Nephron (organoid): ENCODE measurements around the gene PCCB.
"Not testable (repeated sequence)": the region's sequence is repeated elsewhere in the genome, so short reads cannot be mapped to it uniquely, and the experiment has no call there.

Experiments
- H3K27ac Mint-ChIP-seq, 3 experiments: 2 replicates each; pipeline ENCODE4 v1.8.0; 2020; ENCODE audit warnings: mixed read lengths in 3 of 3, mild to moderate bottlenecking in 2 of 3, moderate library complexity in 1 of 3
- H3K27me3 Mint-ChIP-seq: 2 replicates; pipeline ENCODE4 v1.8.0; 2021; ENCODE audit warnings: low read depth, mild to moderate bottlenecking, moderate library complexity, mixed read lengths
- H3K36me3 Mint-ChIP-seq: 2 replicates; pipeline ENCODE4 v1.8.0; 2020; ENCODE audit warnings: low read depth, mixed read lengths
- H3K4me1 Mint-ChIP-seq: 2 replicates; pipeline ENCODE4 v1.8.0; 2020; ENCODE audit warnings: mixed read lengths
- H3K4me3 Mint-ChIP-seq, 3 experiments: 2 replicates each; pipeline ENCODE4 v1.8.0; 2020; ENCODE audit warnings: mild to moderate bottlenecking in 3 of 3, mixed read lengths in 3 of 3, moderate library complexity in 2 of 3
- H3K9me3 Mint-ChIP-seq: 2 replicates; pipeline ENCODE4 v1.8.0; 2020; ENCODE audit warnings: mixed read lengths
- CTCF ChIP-seq, 3 experiments: fragments of 200-600 bp; sonication (generic); IDR thresholded peaks; one replicate each; pipeline ENCODE4 v1.5.0; 2021; ENCODE audit warnings: antibody characterized with exemption in 3 of 3; ENCODE audit not compliant: unreplicated experiment in 3 of 3

The PCCB gene

DNA sequence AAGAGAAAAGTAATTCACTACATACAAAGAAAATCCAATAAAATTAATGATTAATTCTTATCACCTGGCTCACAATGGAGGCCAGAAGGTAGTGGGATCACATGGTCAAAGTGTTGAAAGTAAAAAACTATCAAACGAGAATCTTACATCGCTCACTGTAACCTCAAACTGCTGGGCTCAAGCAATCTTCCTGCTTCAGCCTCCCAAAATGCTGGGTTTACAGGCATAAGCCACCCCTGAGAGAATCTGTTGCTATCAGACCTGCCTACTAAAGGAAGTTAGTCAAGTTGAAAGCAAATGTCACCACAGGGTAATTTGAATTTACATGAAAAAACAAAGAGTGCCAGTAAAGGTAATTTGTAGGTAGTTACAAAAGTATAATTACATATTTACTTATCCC, 103.3 kb downstream of the PCCB start:
- Mint-ChIP-seq H3K27ac (no peak overlapping the region), H3K27me3 (no peaks in the 10 kb centered on the region), H3K9me3 (peaks cover 12% of the 10 kb centered on the region)

GRCh38 chr3:136366289-136366688, 116.1 kb downstream of the PCCB start:
- TF ChIP-seq CTCF (IDR thresholded peaks at IDR 0.05; ENCODE audit: unreplicated experiment in 3 of 3), result no peak
- H3K36me3 Mint-ChIP-seq, result peaks cover 41% of the 10 kb centered on the region
- H3K4me3 Mint-ChIP-seq, result no peak overlapping the region
- peaks cover 12% of the 10 kb centered on the region for H3K4me1 Mint-ChIP-seq
- H3K27ac Mint-ChIP-seq, result peak overlapping the region in 1 of 3 experiments; percentile 19
- no peaks in the 10 kb centered on the region for H3K27me3 Mint-ChIP-seq
- peaks cover 2% of the 10 kb centered on the region for H3K9me3 Mint-ChIP-seq

More for the DNA sequence above, 103.3 kb downstream of the PCCB start:
- peaks cover 52% of the 10 kb centered on the region for H3K36me3 Mint-ChIP-seq
- no peak for TF ChIP-seq CTCF (IDR thresholded peaks at IDR 0.05; ENCODE audit: unreplicated experiment in 3 of 3)
- H3K4me1 Mint-ChIP-seq, result no peaks in the 10 kb centered on the region
- no peak overlapping the region for H3K4me3 Mint-ChIP-seq

DNA sequence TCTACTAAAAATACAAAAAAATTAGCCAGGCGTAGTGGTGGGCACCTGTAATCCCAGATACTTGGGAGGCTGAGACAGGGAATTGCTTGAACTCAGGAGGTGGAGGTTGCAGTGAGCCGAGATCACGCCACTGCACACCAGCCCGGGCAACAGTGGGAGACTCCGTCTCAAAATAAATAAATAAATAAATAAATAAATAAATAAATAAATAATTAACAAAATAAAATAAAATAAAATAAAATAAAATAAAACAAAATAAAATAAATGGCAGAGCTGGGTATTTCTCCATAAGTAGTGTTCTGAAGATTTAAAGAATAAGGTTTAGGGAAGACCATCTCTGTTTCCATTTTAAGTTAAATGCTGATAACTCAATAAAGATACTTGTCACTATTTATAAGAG, 125.7 kb downstream of the PCCB start:
- not testable (repeated sequence) for H3K4me1 Mint-ChIP-seq, H3K9me3 Mint-ChIP-seq, H3K27ac Mint-ChIP-seq, H3K27me3 Mint-ChIP-seq, H3K4me3 Mint-ChIP-seq
- peaks cover 57% of the 10 kb centered on the region for H3K36me3 Mint-ChIP-seq

GRCh38 chr3:136377508-136377907, 127.4 kb downstream of the PCCB start:
- Mint-ChIP-seq H3K36me3 (peaks cover 50% of the 10 kb centered on the region), H3K4me1 (no peaks in the 10 kb centered on the region), H3K27ac (no peak overlapping the region), H3K9me3 (peaks cover 4% of the 10 kb centered on the region), H3K4me3 (no peak overlapping the region), H3K27me3 (no peaks in the 10 kb centered on the region)
- TF ChIP-seq CTCF (IDR thresholded peaks at IDR 0.05; ENCODE audit: unreplicated experiment in 3 of 3), result no peak

GRCh38 chr3:136378011-136378410, 127.9 kb downstream of the PCCB start:
- no peaks in the 10 kb centered on the region for H3K4me1 Mint-ChIP-seq
- peaks cover 48% of the 10 kb centered on the region for H3K36me3 Mint-ChIP-seq
- peaks cover 4% of the 10 kb centered on the region for H3K9me3 Mint-ChIP-seq
- no peak overlapping the region for H3K27ac Mint-ChIP-seq
- H3K27me3 Mint-ChIP-seq, result no peaks in the 10 kb centered on the region
- no peak overlapping the region for H3K4me3 Mint-ChIP-seq
- no peak for TF ChIP-seq CTCF (IDR thresholded peaks at IDR 0.05; ENCODE audit: unreplicated experiment in 3 of 3)
